Esophagus muscularis mucosa (tissue), 4 donors: ENCODE measurements around the gene RHEB. TPM values are rescaled to one million over a fixed set of nuclear protein-coding genes. Genes with fewer than 3 reads are reported as not detected.
A peak's percentile ranks its signal among the peaks of the same experiment; 100 is the strongest.

Experiments used
- DNase-seq: peaks from one replicate; pipeline ENCODE4 v3.0.0-alpha.2; 2017; ENCODE audit errors: extremely low spot score
- H3K27ac ChIP-seq, 4 donors: fragments of 200-600 bp; sonication (generic); replicated peaks in 1 of 4; 1 replicate in 3 of 4; 2 replicates in 1 of 4; pipeline ENCODE4 v1.5.1; 2016 to 2019; ENCODE audit warnings: mild to moderate bottlenecking in 1 of 4
- H3K27me3 ChIP-seq, 4 donors: fragments of 200-600 bp; sonication (generic); one replicate each; pipeline versions ENCODE4 v1.5.1 to v1.6.0; 2016 to 2019
- H3K36me3 ChIP-seq, 4 donors: fragments of 200-600 bp; sonication (generic); one replicate each; pipeline ENCODE4 v1.5.1; 2016 to 2019
- H3K4me1 ChIP-seq, 4 donors: fragments of 200-600 bp; sonication (generic); one replicate each; pipeline ENCODE4 v1.5.1; 2016 to 2019
- H3K4me3 ChIP-seq, 4 donors: fragments of 200-600 bp; sonication (generic); 1 replicate in 2 of 4; 2 replicates in 2 of 4; pipeline ENCODE4 v1.5.1; 2016 to 2019; ENCODE audit warnings: mild to moderate bottlenecking in 4 of 4, moderate library complexity in 1 of 4
- H3K9me3 ChIP-seq, 4 donors: fragments of 200-600 bp; sonication (generic); 1 replicate in 3 of 4; 2 replicates in 1 of 4; pipeline ENCODE4 v1.5.1; 2016 to 2019
- CTCF ChIP-seq, 3 experiments: fragments of 200-600 bp in 2 of 3; fragments of 450-650 bp in 1 of 3; sonication (generic) in 2 of 3; IDR thresholded peaks; one replicate each; pipeline ENCODE4 v1.5.1; 2017 to 2019; ENCODE audit warnings: antibody characterized with exemption in 3 of 3, mild to moderate bottlenecking in 2 of 3, moderate library complexity in 1 of 3
- EP300 ChIP-seq: sonication (generic); formaldehyde crosslinking; IDR thresholded peaks from one replicate; pipeline ENCODE4 v1.6.1; 2017; ENCODE audit warnings: antibody characterized with exemption
- POLR2A ChIP-seq: fragments of 450-650 bp; IDR thresholded peaks from one replicate; pipeline ENCODE4 v1.6.1; 2017; ENCODE audit warnings: antibody characterized with exemption, moderate library complexity, mild to moderate bottlenecking, low read depth
- POLR2AphosphoS5 ChIP-seq, 2 donors: sonication (generic); formaldehyde crosslinking; IDR thresholded peaks; one replicate each; pipeline ENCODE4 v1.6.1; 2017; ENCODE audit warnings: antibody characterized with exemption in 2 of 2
- WGBS: methylation state at CpG from one replicate; pipeline ENCODE4 v1.1.5; 2018; 5-methylcytosine and 5-hydroxymethylcytosine counted together
- intact Hi-C: fragments of 100-400 bp; cut with DNase I; formaldehyde crosslinking; loops from one replicate; pipeline ENCODE4 v1.15.1; 2023
- total RNA-seq, 4 donors: library from RNA; depleted of rRNA; stranded (reverse); fragments of >200 nt; gene quantifications; one replicate each; pipeline versions ENCODE4 v1.1.0 to v1.2.1, GENCODE V29; 2016

RHEB gene
- total RNA-seq, 4 donors from 2014 or later = 98.5 to 187 (median 163) TPM

- WGBS = 26% methylated on average over 6 of the region's 9 CpGs
- H3K4me1 ChIP-seq = peaks cover 20 to 38% (median 30%) of the 10 kb centered on the region in 4 donors
- TF ChIP-seq POLR2AphosphoS5 (IDR thresholded peaks at IDR 0.05) (peak in 1 of 2 donors; percentile 23), POLR2A (no peak)
- no peak overlapping the region for H3K4me3 ChIP-seq
- peaks cover 0 to 35% (median 3%) of the 10 kb centered on the region in 4 donors for H3K27me3 ChIP-seq
- no peaks in the 10 kb centered on the region for H3K9me3 ChIP-seq
- H3K36me3 ChIP-seq = no peaks in the 10 kb centered on the region
- intact Hi-C loops = no loop called here
- DNase-seq = no peak
- peak overlapping the region in 3 of 4 donors; percentile 18 to 46 (median 44) for H3K27ac ChIP-seq
These were observed 83.1 kb downstream of the RHEB start for GRCh38 chr7:151436446-151437158.

GRCh38 chr7:151435971-151436370 lies 83.7 kb downstream of the RHEB start:
- Histone ChIP-seq H3K36me3 (no peaks in the 10 kb centered on the region), H3K27me3 (peaks cover 0 to 34% (median 3%) of the 10 kb centered on the region in 4 donors), H3K9me3 (no peaks in the 10 kb centered on the region), H3K27ac (peak overlapping the region in 3 of 4 donors; percentile 12 to 44 (median 18)), H3K4me1 (peaks cover 16 to 32% (median 24%) of the 10 kb centered on the region in 4 donors), H3K4me3 (no peak overlapping the region)
- intact Hi-C loops = no loop called here
- no peak for DNase-seq
- TF ChIP-seq EP300 (no peak), POLR2A (no peak), POLR2AphosphoS5 (IDR thresholded peaks at IDR 0.05) (no peak)
- 93% methylated on average over 8 of the region's 15 CpGs for WGBS

GRCh38 chr7:151435103-151435916 lies 84.4 kb downstream of the RHEB start:
- TF ChIP-seq CTCF (IDR thresholded peaks at IDR 0.05) (no peak), EP300 (no peak), POLR2AphosphoS5 (IDR thresholded peaks at IDR 0.05) (no peak), POLR2A (no peak)
- Histone ChIP-seq H3K4me3 (no peak overlapping the region), H3K9me3 (no peaks in the 10 kb centered on the region), H3K4me1 (peaks cover 11 to 25% (median 17%) of the 10 kb centered on the region in 4 donors), H3K27me3 (peaks cover 0 to 28% (median 3%) of the 10 kb centered on the region in 4 donors), H3K36me3 (no peaks in the 10 kb centered on the region), H3K27ac (no peak overlapping the region)
- DNase-seq = no peak
- intact Hi-C loops = no loop called here
- WGBS = 93% methylated on average over 15 of the region's 20 CpGs

- H3K4me1 ChIP-seq = peaks cover 4 to 18% (median 9%) of the 10 kb centered on the region in 4 donors
- peaks cover 0 to 20% (median 3%) of the 10 kb centered on the region in 4 donors for H3K27me3 ChIP-seq
- no peaks in the 10 kb centered on the region for H3K36me3 ChIP-seq
- intact Hi-C loops = no loop called here
- H3K4me3 ChIP-seq = no peak overlapping the region
- no peak overlapping the region for H3K27ac ChIP-seq
- DNase-seq = no peak
- WGBS = 87% methylated on average over 4 of the region's 4 CpGs
- H3K9me3 ChIP-seq = no peaks in the 10 kb centered on the region
- TF ChIP-seq POLR2A (no peak), CTCF (IDR thresholded peaks at IDR 0.05) (no peak), EP300 (no peak), POLR2AphosphoS5 (IDR thresholded peaks at IDR 0.05) (no peak)
These were observed 85.1 kb downstream of the RHEB start for GRCh38 chr7:151434549-151434948.

- intact Hi-C loops = no loop called here
- no peak for DNase-seq
- H3K27me3 ChIP-seq = peaks cover 0 to 13% (median 0%) of the 10 kb centered on the region in 4 donors
- 97% methylated on average over 7 of the region's 15 CpGs for WGBS
- no peaks in the 10 kb centered on the region for H3K9me3 ChIP-seq
- TF ChIP-seq CTCF (IDR thresholded peaks at IDR 0.05) (no peak), POLR2AphosphoS5 (IDR thresholded peaks at IDR 0.05) (no peak), EP300 (no peak), POLR2A (no peak)
- H3K36me3 ChIP-seq = no peaks in the 10 kb centered on the region
- H3K27ac ChIP-seq = no peak overlapping the region
- no peak overlapping the region for H3K4me3 ChIP-seq
- H3K4me1 ChIP-seq = peaks cover 0 to 13% (median 4%) of the 10 kb centered on the region in 4 donors
These were observed 85.8 kb downstream of the RHEB start for GRCh38 chr7:151433721-151434400.
